Measurements from ENCODE around the gene ELF2. TPM values are rescaled to one million over a fixed set of nuclear protein-coding genes. Genes with fewer than 3 reads are reported as not detected.

Gene ELF2
- total RNA-seq, 1 donor from 2014 or later, result 44.4 TPM

DNA sequence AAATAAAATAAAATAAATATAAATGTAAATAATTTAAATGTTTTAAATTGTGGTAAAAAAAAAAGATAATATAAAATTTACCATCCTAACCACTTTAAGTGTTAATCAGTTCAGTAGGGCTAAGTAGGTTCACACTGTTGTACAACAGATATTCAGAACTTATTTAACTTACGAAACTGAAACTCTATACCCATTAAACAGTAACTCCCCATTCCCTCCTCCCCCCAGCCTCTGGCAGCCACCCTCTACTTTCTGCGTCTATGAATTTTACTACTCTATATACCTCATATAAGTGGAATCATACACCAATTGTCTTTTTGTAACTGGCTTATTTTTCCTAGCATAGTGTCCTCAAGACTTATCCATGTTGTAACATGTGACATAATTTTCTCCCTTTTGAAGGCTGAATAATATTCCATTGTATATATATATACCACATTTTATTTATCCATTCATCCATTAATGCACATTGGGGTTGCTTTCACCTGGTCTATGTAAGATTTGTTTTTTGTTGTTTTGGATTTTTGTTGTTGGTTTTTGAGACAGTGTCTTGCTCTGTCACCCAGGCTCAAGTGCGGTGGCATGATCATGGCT is 32.5 kb upstream of the ELF2 start:
- Histone ChIP-seq H3K27me3 (no peaks in the 10 kb centered on the region), H3K36me3 (no peaks in the 10 kb centered on the region), H3K27ac (no peak overlapping the region), H3K4me1 (no peaks in the 10 kb centered on the region), H3K9me3 (no peaks in the 10 kb centered on the region), H3K4me3 (no peak overlapping the region)
- intact Hi-C loops (cut with DNase I), result no loop called here
- DNase-seq (ENCODE audit: extremely low spot score in 2 of 2), result no peak
- TF ChIP-seq, protein P1, sequence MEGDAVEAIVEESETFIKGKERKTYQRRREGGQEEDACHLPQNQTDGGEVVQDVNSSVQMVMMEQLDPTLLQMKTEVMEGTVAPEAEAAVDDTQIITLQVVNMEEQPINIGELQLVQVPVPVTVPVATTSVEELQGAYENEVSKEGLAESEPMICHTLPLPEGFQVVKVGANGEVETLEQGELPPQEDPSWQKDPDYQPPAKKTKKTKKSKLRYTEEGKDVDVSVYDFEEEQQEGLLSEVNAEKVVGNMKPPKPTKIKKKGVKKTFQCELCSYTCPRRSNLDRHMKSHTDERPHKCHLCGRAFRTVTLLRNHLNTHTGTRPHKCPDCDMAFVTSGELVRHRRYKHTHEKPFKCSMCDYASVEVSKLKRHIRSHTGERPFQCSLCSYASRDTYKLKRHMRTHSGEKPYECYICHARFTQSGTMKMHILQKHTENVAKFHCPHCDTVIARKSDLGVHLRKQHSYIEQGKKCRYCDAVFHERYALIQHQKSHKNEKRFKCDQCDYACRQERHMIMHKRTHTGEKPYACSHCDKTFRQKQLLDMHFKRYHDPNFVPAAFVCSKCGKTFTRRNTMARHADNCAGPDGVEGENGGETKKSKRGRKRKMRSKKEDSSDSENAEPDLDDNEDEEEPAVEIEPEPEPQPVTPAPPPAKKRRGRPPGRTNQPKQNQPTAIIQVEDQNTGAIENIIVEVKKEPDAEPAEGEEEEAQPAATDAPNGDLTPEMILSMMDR (IDR thresholded peaks at IDR 0.05), result no peak
- TF ChIP-seq POLR2A (IDR thresholded peaks at IDR 0.05), result no peak
- no peak for TF ChIP-seq POLR2AphosphoS5 (IDR thresholded peaks at IDR 0.05; ENCODE audit: insufficient read depth in 1 of 2, low read depth in 1 of 2)

GRCh38 chr4:139208404-139208945 is 31.5 kb upstream of the ELF2 start:
- H3K27me3 ChIP-seq, result no peaks in the 10 kb centered on the region
- H3K4me3 ChIP-seq, result no peak overlapping the region
- no peaks in the 10 kb centered on the region for H3K9me3 ChIP-seq
- H3K27ac ChIP-seq, result no peak overlapping the region
- H3K36me3 ChIP-seq, result no peaks in the 10 kb centered on the region
- H3K4me1 ChIP-seq, result no peaks in the 10 kb centered on the region
- no peak for DNase-seq (ENCODE audit: extremely low spot score in 2 of 2)
- TF ChIP-seq POLR2A (IDR thresholded peaks at IDR 0.05), result no peak
- TF ChIP-seq, protein P1 (IDR thresholded peaks at IDR 0.05), result no peak
- intact Hi-C loops (cut with DNase I), result no loop called here

DNA sequence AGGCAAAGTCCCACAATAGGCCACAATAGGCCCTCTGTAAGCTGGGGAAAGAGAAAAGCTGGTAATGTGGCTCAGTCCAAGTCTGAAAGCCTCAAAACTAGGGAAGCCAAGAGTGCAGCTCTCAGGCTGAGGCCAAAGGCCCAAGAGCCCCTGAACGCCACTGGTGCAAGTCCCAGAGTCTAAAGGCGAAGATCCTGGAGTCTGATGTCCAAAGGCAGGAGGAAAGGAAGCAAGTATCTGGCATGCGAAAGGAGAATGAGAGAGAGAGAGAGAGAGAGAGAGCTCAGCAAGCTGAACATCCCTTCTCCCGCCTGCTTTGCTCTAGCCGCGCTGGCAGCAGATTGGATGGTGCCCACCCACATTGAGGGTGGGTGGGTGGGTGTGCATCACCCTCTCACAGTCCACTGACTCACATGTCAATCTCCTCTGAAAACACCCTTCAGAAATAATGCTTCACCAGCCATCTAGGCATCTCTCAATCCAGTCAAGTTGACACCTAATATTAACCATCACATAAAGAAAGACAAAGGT is 30.9 kb upstream of the ELF2 start:
- intact Hi-C loops (cut with DNase I), result no loop called here
- Histone ChIP-seq H3K27me3 (no peaks in the 10 kb centered on the region), H3K27ac (peak overlapping the region; percentile 63), H3K4me3 (no peak overlapping the region), H3K36me3 (no peaks in the 10 kb centered on the region), H3K4me1 (no peaks in the 10 kb centered on the region), H3K9me3 (no peaks in the 10 kb centered on the region)
- no peak for DNase-seq (ENCODE audit: extremely low spot score in 2 of 2)
- TF ChIP-seq POLR2AphosphoS5 (IDR thresholded peaks at IDR 0.05; ENCODE audit: insufficient read depth in 1 of 2, low read depth in 1 of 2), result no peak
- TF ChIP-seq, protein P1 (IDR thresholded peaks at IDR 0.05), result no peak
- TF ChIP-seq POLR2A (IDR thresholded peaks at IDR 0.05), result no peak

- intact Hi-C loops (cut with DNase I), result no loop called here
- H3K27ac ChIP-seq, result peak overlapping the region; percentile 63
- no peak for TF ChIP-seq POLR2AphosphoS5 (IDR thresholded peaks at IDR 0.05; ENCODE audit: insufficient read depth in 1 of 2, low read depth in 1 of 2)
- TF ChIP-seq, protein P1 (IDR thresholded peaks at IDR 0.05), result no peak
- no peak for TF ChIP-seq POLR2A (IDR thresholded peaks at IDR 0.05)
Observed at GRCh38 chr4:139207247-139207646, 30.2 kb upstream of the ELF2 start.

GRCh38 chr4:139202991-139203390 is 26.0 kb upstream of the ELF2 start:
- Histone ChIP-seq H3K4me3 (no peak overlapping the region), H3K27ac (no peak overlapping the region), H3K9me3 (no peaks in the 10 kb centered on the region), H3K36me3 (no peaks in the 10 kb centered on the region), H3K4me1 (no peaks in the 10 kb centered on the region), H3K27me3 (no peaks in the 10 kb centered on the region)
- intact Hi-C loops (cut with DNase I), result no loop called here
- no peak for TF ChIP-seq POLR2AphosphoS5 (IDR thresholded peaks at IDR 0.05; ENCODE audit: insufficient read depth in 1 of 2, low read depth in 1 of 2)
- no peak for TF ChIP-seq POLR2A (IDR thresholded peaks at IDR 0.05)
- TF ChIP-seq, protein P1 (IDR thresholded peaks at IDR 0.05), result no peak
- DNase-seq (ENCODE audit: extremely low spot score in 2 of 2), result no peak

More at GRCh38 chr4:139207247-139207646, 30.2 kb upstream of the ELF2 start:
- Histone ChIP-seq H3K36me3 (no peaks in the 10 kb centered on the region), H3K4me1 (no peaks in the 10 kb centered on the region), H3K27me3 (no peaks in the 10 kb centered on the region), H3K9me3 (no peaks in the 10 kb centered on the region), H3K4me3 (no peak overlapping the region)
- DNase-seq (ENCODE audit: extremely low spot score in 2 of 2), result no peak

Data from vagina (tissue), 2 donors.